Gastroesophageal sphincter (tissue), 3 donors: ENCODE results near the gene INPP4B.
"Not testable (repeated sequence)": the region's sequence is repeated elsewhere in the genome, so short reads cannot be mapped to it uniquely, and the experiment has no call there.

Source experiments
- CTCF ChIP-seq, 4 experiments: fragments of 200-600 bp in 2 of 4; fragments of 450-650 bp in 2 of 4; sonication (generic) in 1 of 4; IDR thresholded peaks; one replicate each; pipeline ENCODE4 v1.5.1; 2017 to 2019; ENCODE audit warnings: antibody characterized with exemption in 4 of 4, mild to moderate bottlenecking in 2 of 4, moderate library complexity in 2 of 4
- EP300 ChIP-seq: sonication (generic); formaldehyde crosslinking; IDR thresholded peaks from one replicate; pipeline ENCODE4 v1.6.1; 2017; ENCODE audit warnings: antibody characterized with exemption, mild to moderate bottlenecking
- POLR2A ChIP-seq, 2 donors: fragments of 450-650 bp; IDR thresholded peaks; one replicate each; pipeline ENCODE4 v1.6.1; 2017; ENCODE audit warnings: antibody characterized with exemption in 2 of 2, mild to moderate bottlenecking in 2 of 2, moderate library complexity in 1 of 2
- POLR2AphosphoS5 ChIP-seq: sonication (generic); formaldehyde crosslinking; IDR thresholded peaks from one replicate; pipeline ENCODE4 v1.6.1; 2017; ENCODE audit warnings: antibody characterized with exemption

- not testable (repeated sequence) for TF ChIP-seq POLR2A (IDR thresholded peaks at IDR 0.05); CTCF (IDR thresholded peaks at IDR 0.05); EP300; POLR2AphosphoS5
These were observed 779.5 kb downstream of the INPP4B start for GRCh38 chr4:142066562-142066961.
